HFFc6 (cell line): ENCODE data around the gene CHTF8. TPM values are rescaled to one million over a fixed set of nuclear protein-coding genes. Genes with fewer than 3 reads are reported as not detected.

Source experiments
- DNase-seq: peaks from one replicate; pipeline ENCODE4 v3.0.0-alpha.2; 2018
- H3K27ac Mint-ChIP-seq: 2 replicates; pipeline ENCODE4 v1.8.0; 2020; ENCODE audit warnings: mild to moderate bottlenecking, mixed read lengths
- H3K27me3 Mint-ChIP-seq: 2 replicates; pipeline ENCODE4 v1.8.0; 2021; ENCODE audit warnings: mild to moderate bottlenecking, moderate library complexity, mixed read lengths; ENCODE audit not compliant: insufficient read depth
- H3K36me3 Mint-ChIP-seq: 2 replicates; pipeline ENCODE4 v1.8.0; 2021; ENCODE audit warnings: low read depth, mixed read lengths
- H3K4me1 Mint-ChIP-seq: 2 replicates; pipeline ENCODE4 v1.8.0; 2020; ENCODE audit warnings: low read depth, mixed read lengths
- H3K4me3 Mint-ChIP-seq: 2 replicates; pipeline ENCODE4 v1.8.0; 2020; ENCODE audit warnings: mild to moderate bottlenecking, moderate library complexity, mixed read lengths
- H3K9me3 Mint-ChIP-seq: 2 replicates; pipeline ENCODE4 v1.8.0; 2020; ENCODE audit warnings: mild to moderate bottlenecking, mixed read lengths
- CTCF ChIP-seq: fragments of 200-600 bp; sonication (generic); IDR thresholded peaks from 2 replicates; pipeline ENCODE4 v1.5.0; 2021; ENCODE audit warnings: antibody characterized with exemption, mild to moderate bottlenecking
- total RNA-seq, 6 experiments: library from RNA; stranded (reverse); fragmentation: NEBNext Ultra II Directional; extraction: Animal tissue kit (Norgen Biotek cat#: 25700); gene quantifications; 2 replicates in 1 of 6; 3 replicates in 5 of 6; pipeline ENCODE4 v1.2.3, GENCODE V29; 2021

CHTF8 gene
- total RNA-seq, 6 experiments from 2014 or later: 103 to 149 (median 125) TPM

- TF ChIP-seq CTCF: no peak
- Mint-ChIP-seq H3K4me3 (no peak overlapping the region), H3K27me3 (peaks cover 16% of the 10 kb centered on the region), H3K27ac (no peak overlapping the region), H3K9me3 (no peaks in the 10 kb centered on the region), H3K36me3 (peaks cover 12% of the 10 kb centered on the region), H3K4me1 (peaks cover 8% of the 10 kb centered on the region)
- no peak for DNase-seq
Measured at GRCh38 chr16:69110406-69110805, 22.0 kb downstream of the CHTF8 start.

GRCh38 chr16:69109486-69110270 lies 22.7 kb downstream of the CHTF8 start:
- Mint-ChIP-seq H3K27me3 (peaks cover 16% of the 10 kb centered on the region), H3K4me3 (no peak overlapping the region), H3K27ac (no peak overlapping the region), H3K36me3 (peaks cover 8% of the 10 kb centered on the region), H3K4me1 (peaks cover 12% of the 10 kb centered on the region), H3K9me3 (no peaks in the 10 kb centered on the region)
- TF ChIP-seq CTCF: no peak
- DNase-seq: no peak

- peaks cover 14% of the 10 kb centered on the region for H3K27me3 Mint-ChIP-seq
- no peak for TF ChIP-seq CTCF
- H3K27ac Mint-ChIP-seq: no peak overlapping the region
- peaks cover 12% of the 10 kb centered on the region for H3K4me1 Mint-ChIP-seq
- no peak for DNase-seq
- H3K4me3 Mint-ChIP-seq: no peak overlapping the region
- H3K9me3 Mint-ChIP-seq: no peaks in the 10 kb centered on the region
- H3K36me3 Mint-ChIP-seq: peaks cover 5% of the 10 kb centered on the region
Measured at GRCh38 chr16:69108905-69109252, 23.5 kb downstream of the CHTF8 start.

- DNase-seq: no peak
- no peak overlapping the region for H3K27ac Mint-ChIP-seq
- peak overlapping the region; percentile 52 for H3K4me3 Mint-ChIP-seq
- H3K9me3 Mint-ChIP-seq: no peaks in the 10 kb centered on the region
- peaks cover 14% of the 10 kb centered on the region for H3K27me3 Mint-ChIP-seq
- H3K36me3 Mint-ChIP-seq: peaks cover 5% of the 10 kb centered on the region
- peaks cover 12% of the 10 kb centered on the region for H3K4me1 Mint-ChIP-seq
- TF ChIP-seq CTCF: no peak; the same call in 1 of the 2 replicates
Measured at GRCh38 chr16:69108064-69108904, 24.1 kb downstream of the CHTF8 start.

- Mint-ChIP-seq H3K27ac (no peak overlapping the region), H3K27me3 (peaks cover 14% of the 10 kb centered on the region), H3K4me3 (peak overlapping the region; percentile 73), H3K9me3 (no peaks in the 10 kb centered on the region), H3K4me1 (peaks cover 20% of the 10 kb centered on the region), H3K36me3 (peaks cover 5% of the 10 kb centered on the region)
- DNase-seq: no peak
- TF ChIP-seq CTCF: no peak
Measured at GRCh38 chr16:69107316-69107962, 24.9 kb downstream of the CHTF8 start.
